ENCODE data around the gene MORC3. TPM values are rescaled to one million over a fixed set of nuclear protein-coding genes. Genes with fewer than 3 reads are reported as not detected.

MORC3 gene
- total RNA-seq, 1 experiment from 2014 or later: 19.8 TPM

- no peaks in the 10 kb centered on the region for H3K9me2 ChIP-seq (ENCODE audit: insufficient read depth)
- no peak overlapping the region for H2AFZ ChIP-seq (ENCODE audit: low read depth, low read length, poor library complexity, severe bottlenecking)
- no peaks in the 10 kb centered on the region for H3K79me2 ChIP-seq (ENCODE audit: insufficient read depth, low read length)
- no peak overlapping the region for H3K27ac ChIP-seq (ENCODE audit: low read depth, low read length)
- H3K4me2 ChIP-seq (ENCODE audit: low read length): no peak overlapping the region
- no TSS peak for BruUV-seq (replicated peaks)
- intact Hi-C loops (cut with micrococcal nuclease): no loop called here
- no peak for TF ChIP-seq EGR1 (IDR thresholded peaks at IDR 0.05; ENCODE audit: low read depth)
- TF ChIP-seq EZH2 (IDR thresholded peaks at IDR 0.05): no peak
- TF ChIP-seq FOSL1 (IDR thresholded peaks at IDR 0.05; ENCODE audit: low read depth): no peak
- no peak overlapping the region for H3K9ac ChIP-seq (ENCODE audit: low read length)
- POLR2A ChIA-PET: no interaction called here
- CTCF ChIA-PET: no interaction called here
- no peak overlapping the region for H3K4me3 ChIP-seq (replicated peaks in 1 of 2; ENCODE audit: low read depth in 1 of 2, low read length in 2 of 2)
- H4K20me1 ChIP-seq (ENCODE audit: insufficient read depth): no peaks in the 10 kb centered on the region
- DNase-seq (ENCODE audit: low read depth, low spot score) (no peak), ATAC-seq (no peak)
- RAD21 ChIA-PET (ENCODE audit: low non-redundant PET in 1 of 2, low total read pairs in 2 of 2, uncharacterized antibody in 2 of 2, unreplicated experiment in 2 of 2): no interaction called here
- H3K9me3 ChIP-seq (ENCODE audit: control insufficient read depth in 1 of 2, insufficient read depth in 1 of 2, low read depth in 1 of 2, low read length in 2 of 2): no peaks in the 10 kb centered on the region
- no peaks in the 10 kb centered on the region for H3K4me1 ChIP-seq (ENCODE audit: control insufficient read depth in 1 of 2, insufficient read depth in 2 of 2, low read length in 2 of 2)
- peaks cover 33 to 40% of the 10 kb centered on the region in 2 experiments; a peak in 3 of 4 replicates for H3K36me3 ChIP-seq (ENCODE audit: control insufficient read depth in 1 of 2, insufficient read depth in 2 of 2, low read length in 2 of 2)
- no peaks in the 10 kb centered on the region for H3K27me3 ChIP-seq (ENCODE audit: insufficient read depth, low read length)
Measured at GRCh38 chr21:36349315-36349714, 29.3 kb downstream of the MORC3 start.

DNA sequence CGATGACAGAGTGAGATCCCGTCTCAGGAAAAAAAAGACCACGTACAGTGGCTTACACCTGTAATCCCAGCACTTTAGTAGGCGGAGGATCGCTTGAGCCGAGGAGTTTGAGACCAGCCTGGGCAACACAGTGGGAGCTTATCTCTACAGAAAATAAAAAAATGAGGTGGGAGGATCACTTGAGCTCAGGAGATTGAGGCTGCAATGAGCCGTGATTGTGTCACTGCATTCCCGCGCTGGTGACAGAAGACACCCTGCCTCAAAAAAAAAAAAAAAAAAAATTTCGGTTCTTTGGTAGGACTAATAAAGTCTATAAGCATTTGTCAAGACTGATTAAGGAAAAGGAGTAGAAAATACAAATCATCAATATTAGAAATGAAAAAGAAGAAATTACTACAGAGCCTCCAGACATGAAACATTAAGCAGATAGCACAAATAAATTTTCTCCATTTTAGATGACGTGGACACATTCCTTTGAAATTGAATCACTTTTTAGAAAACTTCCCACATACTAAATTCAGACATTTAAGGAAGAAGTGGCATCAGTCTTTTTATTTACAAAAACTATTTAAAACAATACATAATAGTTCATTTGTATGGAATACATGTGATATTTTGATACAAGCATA lies 30.4 kb downstream of the MORC3 start:
- Histone ChIP-seq H3K9ac (ENCODE audit: low read length) (no peak overlapping the region), H3K9me2 (ENCODE audit: insufficient read depth) (no peaks in the 10 kb centered on the region), H3K4me1 (ENCODE audit: control insufficient read depth in 1 of 2, insufficient read depth in 2 of 2, low read length in 2 of 2) (no peaks in the 10 kb centered on the region), H4K20me1 (ENCODE audit: insufficient read depth) (no peaks in the 10 kb centered on the region), H3K9me3 (ENCODE audit: control insufficient read depth in 1 of 2, insufficient read depth in 1 of 2, low read depth in 1 of 2, low read length in 2 of 2) (no peaks in the 10 kb centered on the region), H3K79me2 (ENCODE audit: insufficient read depth, low read length) (no peaks in the 10 kb centered on the region; the same call in 1 of the 2 replicates), H3K27ac (ENCODE audit: low read depth, low read length) (no peak overlapping the region), H2AFZ (ENCODE audit: low read depth, low read length, poor library complexity, severe bottlenecking) (no peak overlapping the region), H3K27me3 (ENCODE audit: insufficient read depth, low read length) (no peaks in the 10 kb centered on the region), H3K36me3 (ENCODE audit: control insufficient read depth in 1 of 2, insufficient read depth in 2 of 2, low read length in 2 of 2) (peaks cover 34 to 35% of the 10 kb centered on the region in 2 experiments; a peak in 3 of 4 replicates), H3K4me3 (replicated peaks in 1 of 2; ENCODE audit: low read depth in 1 of 2, low read length in 2 of 2) (no peak overlapping the region), H3K4me2 (ENCODE audit: low read length) (no peak overlapping the region)
- ATAC-seq (no peak), DNase-seq (ENCODE audit: low read depth, low spot score) (no peak)
- POLR2A ChIA-PET: no interaction called here
- intact Hi-C loops (cut with micrococcal nuclease): no loop called here
- TF ChIP-seq TCF7L2 (IDR thresholded peaks at IDR 0.05; ENCODE audit: borderline replicate concordance, extremely low read depth, insufficient read depth, insufficient read length) (no peak), YY1 (IDR thresholded peaks at IDR 0.05; ENCODE audit: extremely low read depth, insufficient replicate concordance, low read depth, low read length) (no peak), POLR2A (IDR thresholded peaks at IDR 0.05; ENCODE audit: borderline replicate concordance, extremely low read depth, insufficient read depth, insufficient read length) (no peak), MAX (IDR thresholded peaks at IDR 0.05) (no peak), ZFX (IDR thresholded peaks at IDR 0.05) (no peak), FOSL1 (IDR thresholded peaks at IDR 0.05; ENCODE audit: low read depth) (no peak), CBX3 (IDR thresholded peaks at IDR 0.05; ENCODE audit: low read depth) (no peak), POLR2AphosphoS5 (IDR thresholded peaks at IDR 0.05; ENCODE audit: low read depth, low read length) (no peak), EZH2phosphoT487 (IDR thresholded peaks at IDR 0.05; ENCODE audit: borderline replicate concordance) (no peak), RAD21 (IDR thresholded peaks at IDR 0.05; ENCODE audit: low read depth) (no peak), ELF1 (IDR thresholded peaks at IDR 0.05; ENCODE audit: borderline replicate concordance, low read depth) (no peak), SP1 (IDR thresholded peaks at IDR 0.05; ENCODE audit: low read depth) (no peak), EGR1 (IDR thresholded peaks at IDR 0.05; ENCODE audit: low read depth) (no peak), ZNF274 (IDR thresholded peaks at IDR 0.05; ENCODE audit: low read depth, low read length) (no peak)
- TF ChIP-seq, protein P1, sequence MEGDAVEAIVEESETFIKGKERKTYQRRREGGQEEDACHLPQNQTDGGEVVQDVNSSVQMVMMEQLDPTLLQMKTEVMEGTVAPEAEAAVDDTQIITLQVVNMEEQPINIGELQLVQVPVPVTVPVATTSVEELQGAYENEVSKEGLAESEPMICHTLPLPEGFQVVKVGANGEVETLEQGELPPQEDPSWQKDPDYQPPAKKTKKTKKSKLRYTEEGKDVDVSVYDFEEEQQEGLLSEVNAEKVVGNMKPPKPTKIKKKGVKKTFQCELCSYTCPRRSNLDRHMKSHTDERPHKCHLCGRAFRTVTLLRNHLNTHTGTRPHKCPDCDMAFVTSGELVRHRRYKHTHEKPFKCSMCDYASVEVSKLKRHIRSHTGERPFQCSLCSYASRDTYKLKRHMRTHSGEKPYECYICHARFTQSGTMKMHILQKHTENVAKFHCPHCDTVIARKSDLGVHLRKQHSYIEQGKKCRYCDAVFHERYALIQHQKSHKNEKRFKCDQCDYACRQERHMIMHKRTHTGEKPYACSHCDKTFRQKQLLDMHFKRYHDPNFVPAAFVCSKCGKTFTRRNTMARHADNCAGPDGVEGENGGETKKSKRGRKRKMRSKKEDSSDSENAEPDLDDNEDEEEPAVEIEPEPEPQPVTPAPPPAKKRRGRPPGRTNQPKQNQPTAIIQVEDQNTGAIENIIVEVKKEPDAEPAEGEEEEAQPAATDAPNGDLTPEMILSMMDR (IDR thresholded peaks at IDR 0.05 in 2 of 3, conservative IDR thresholded peaks at IDR 0.05 in 1 of 3; ENCODE audit: borderline replicate concordance in 1 of 3, insufficient read depth in 1 of 3, low read depth in 2 of 3, low read length in 2 of 3): no peak
- TF ChIP-seq, protein P2, sequence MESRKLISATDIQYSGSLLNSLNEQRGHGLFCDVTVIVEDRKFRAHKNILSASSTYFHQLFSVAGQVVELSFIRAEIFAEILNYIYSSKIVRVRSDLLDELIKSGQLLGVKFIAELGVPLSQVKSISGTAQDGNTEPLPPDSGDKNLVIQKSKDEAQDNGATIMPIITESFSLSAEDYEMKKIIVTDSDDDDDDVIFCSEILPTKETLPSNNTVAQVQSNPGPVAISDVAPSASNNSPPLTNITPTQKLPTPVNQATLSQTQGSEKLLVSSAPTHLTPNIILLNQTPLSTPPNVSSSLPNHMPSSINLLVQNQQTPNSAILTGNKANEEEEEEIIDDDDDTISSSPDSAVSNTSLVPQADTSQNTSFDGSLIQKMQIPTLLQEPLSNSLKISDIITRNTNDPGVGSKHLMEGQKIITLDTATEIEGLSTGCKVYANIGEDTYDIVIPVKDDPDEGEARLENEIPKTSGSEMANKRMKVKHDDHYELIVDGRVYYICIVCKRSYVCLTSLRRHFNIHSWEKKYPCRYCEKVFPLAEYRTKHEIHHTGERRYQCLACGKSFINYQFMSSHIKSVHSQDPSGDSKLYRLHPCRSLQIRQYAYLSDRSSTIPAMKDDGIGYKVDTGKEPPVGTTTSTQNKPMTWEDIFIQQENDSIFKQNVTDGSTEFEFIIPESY (IDR thresholded peaks at IDR 0.05; ENCODE audit: extremely low read depth, insufficient replicate concordance, low read length): no peak
- BruUV-seq (replicated peaks): no TSS peak
- CTCF ChIA-PET: no interaction called here
- RAD21 ChIA-PET (ENCODE audit: low non-redundant PET in 1 of 2, low total read pairs in 2 of 2, uncharacterized antibody in 2 of 2, unreplicated experiment in 2 of 2): no interaction called here

Measured in HCT116 (cell line).